Measurements from ENCODE around the gene CDKN2B-AS1.

The CDKN2B-AS1 gene

DNA sequence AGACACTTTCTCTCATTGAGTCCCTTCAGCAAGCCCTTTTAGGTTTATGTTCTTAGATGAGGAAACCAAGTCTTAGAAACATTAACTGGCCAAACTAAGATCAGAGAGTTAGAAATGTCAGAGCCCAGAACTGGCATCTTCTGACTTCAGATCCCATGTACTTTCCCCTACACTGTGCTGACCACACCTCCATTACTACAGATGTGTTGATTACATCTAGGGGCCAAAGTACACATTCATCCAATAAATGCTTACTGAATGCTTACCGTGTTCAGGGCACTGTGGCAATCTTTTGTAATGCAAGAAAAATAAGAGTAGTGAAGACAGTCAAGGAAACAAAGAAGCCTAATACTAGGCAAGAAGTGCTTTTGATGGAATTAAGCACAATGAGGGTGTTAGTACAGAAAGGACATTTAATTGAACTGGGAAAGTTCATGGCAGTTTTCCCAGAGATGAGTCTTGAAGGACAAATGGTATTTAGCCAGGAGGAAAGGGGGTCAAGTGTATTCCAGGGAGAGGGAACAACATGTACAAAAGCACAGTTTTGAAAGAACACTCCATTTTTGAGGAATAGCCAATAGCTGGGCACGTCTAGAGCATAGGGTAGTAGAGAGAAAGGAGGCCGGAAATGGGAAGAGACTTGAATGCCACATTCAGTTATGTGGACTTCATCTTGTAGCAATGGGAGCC is 104.2 kb downstream of the CDKN2B-AS1 start:
- DNase-seq = no peak

DNA sequence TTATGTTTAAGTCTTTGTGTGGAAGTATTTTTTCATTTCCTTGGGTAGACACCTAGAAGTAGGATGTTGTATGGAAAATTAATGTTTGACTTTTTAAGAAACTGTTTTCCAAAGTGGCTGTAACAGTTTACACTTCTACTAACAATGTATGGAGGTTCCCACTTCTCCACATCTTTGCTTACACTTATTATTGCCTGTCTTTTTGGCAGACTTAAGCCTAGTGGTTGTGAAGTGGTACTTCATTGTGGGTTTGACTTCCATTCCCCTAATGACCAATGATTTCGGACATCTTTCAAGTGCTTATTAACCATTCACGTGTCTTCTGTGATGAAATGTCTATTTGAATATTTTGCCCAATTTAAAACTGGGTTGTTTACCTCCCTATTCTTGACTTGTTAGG is 106.0 kb downstream of the CDKN2B-AS1 start:
- DNase-seq = no peak

DNA sequence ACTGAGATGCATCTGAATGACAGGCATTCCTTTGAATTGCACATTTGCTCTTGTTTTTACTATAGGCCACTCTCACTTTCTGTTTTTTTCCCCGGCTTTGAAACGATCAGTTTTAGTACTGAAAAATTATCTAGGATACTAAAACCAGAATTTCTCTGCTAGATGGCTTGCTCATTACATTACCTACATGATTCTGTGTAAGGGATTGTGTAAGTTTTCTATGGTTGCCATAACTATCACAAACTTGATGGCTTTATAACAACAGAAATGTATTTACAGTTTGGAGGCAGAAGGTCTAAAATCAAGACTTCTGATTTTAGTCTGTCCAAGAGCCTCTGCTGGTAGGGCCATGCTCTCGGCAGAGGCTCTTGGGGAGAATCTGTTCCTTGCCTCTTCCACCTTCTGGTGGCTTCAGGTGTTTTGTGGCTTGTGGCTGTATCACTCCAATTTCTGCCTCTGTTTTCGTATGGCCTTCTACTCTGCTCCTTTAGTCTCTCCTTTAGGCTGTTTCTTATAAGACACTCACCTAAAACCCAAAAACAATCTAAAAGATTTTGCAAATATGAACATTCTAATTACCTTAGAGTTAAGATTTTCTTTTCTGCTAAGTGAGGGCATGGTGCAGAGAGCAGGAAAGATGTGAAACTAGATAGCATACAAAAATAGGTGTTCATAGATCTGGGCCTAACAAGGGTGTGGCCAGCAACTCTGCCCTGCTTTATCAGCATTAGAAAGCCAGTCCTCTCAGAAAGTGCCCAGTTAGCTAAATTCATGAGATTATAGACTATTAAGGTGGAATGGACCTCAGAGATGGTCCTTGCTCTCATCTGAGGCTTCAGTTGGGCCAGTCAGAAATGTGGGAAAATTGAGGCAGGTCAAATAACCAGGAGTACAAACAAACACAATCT is 107.8 kb downstream of the CDKN2B-AS1 start:
- no peak for DNase-seq

DNA sequence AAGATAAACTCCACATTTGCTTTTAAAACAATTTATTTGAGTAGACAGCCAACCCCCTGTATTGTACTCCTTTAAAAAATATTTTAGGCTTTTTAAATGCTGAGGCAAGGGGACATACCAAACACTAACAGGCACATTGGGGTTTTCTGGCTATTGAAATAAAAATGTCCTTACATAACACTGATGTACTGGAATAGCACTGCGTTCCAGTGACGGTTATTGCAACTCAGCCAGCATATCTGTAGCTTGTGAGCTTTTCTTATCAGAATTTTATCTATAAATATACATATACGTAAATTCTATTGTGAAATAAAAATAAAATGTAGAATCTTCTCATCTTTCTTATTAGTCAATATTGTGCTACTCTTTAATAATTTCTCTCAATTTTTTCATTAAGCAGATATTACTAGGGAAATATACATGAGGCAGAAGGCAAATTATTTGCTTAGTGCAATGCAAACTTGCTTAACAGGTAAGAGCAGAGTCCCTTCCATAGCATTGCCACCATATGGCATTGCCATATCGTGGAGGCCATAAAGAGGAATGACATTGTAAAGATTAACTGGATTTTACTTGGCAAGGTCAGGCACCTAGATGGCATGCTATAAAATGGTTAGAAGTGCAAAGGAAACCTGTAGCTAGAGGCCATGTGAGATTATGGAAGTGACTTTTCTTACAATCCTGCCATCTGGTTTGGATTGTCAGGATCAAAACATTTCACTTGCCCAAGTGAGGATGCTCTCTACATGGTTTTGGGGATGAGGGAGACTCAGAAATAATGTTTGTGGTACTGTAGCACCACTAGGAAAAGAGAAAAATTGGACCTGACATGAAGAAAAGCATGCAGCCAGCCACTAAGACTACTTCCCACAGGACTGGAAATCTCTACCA is 109.3 kb downstream of the CDKN2B-AS1 start:
- DNase-seq = no peak

- DNase-seq = no peak
Observed at GRCh38 chr9:22105005-22105722, 110.6 kb downstream of the CDKN2B-AS1 start.

GRCh38 chr9:22107202-22108045 is 112.8 kb downstream of the CDKN2B-AS1 start:
- no peak for DNase-seq

GRCh38 chr9:22108581-22109370 is 114.2 kb downstream of the CDKN2B-AS1 start:
- no peak for DNase-seq

DNA sequence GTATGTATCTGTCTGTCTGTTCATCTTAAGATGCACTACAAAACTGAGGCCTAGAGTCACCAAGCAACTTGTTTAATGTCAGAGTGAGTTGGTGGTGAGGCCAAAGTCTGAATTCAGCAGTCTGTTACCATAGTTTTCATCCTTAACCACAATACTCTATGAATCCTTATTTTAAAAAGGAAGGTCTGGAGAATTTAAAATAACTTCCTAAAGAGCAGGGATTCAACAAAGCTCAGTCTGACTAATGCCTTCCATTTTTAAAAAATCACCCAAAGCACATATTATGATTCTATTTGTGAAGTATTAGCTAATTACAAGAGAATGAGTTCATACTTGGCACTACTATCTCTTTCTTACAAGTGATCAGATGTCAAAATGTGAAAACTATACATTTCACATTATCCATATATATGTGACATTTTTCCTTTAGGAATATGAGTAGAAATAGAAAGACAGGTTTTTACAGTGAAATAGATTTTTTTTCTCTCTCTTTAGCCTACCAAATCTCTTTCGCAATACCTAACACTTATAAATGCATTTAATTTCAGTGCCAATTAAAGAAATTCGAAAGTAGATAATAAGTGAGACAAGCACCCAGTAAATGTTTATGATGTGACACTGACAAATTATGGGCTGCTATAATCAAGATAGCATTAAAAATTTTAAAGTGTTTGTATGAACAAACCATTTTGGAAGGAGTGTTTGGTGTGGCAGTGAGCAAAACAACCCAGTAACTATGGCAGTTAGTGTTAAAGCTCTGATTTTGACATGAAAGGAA is 116.8 kb downstream of the CDKN2B-AS1 start:
- no peak for DNase-seq

GRCh38 chr9:22111954-22112247 is 117.3 kb downstream of the CDKN2B-AS1 start:
- DNase-seq = no peak

- DNase-seq = no peak
Observed at GRCh38 chr9:22112870-22113821, 118.6 kb downstream of the CDKN2B-AS1 start.

DNA sequence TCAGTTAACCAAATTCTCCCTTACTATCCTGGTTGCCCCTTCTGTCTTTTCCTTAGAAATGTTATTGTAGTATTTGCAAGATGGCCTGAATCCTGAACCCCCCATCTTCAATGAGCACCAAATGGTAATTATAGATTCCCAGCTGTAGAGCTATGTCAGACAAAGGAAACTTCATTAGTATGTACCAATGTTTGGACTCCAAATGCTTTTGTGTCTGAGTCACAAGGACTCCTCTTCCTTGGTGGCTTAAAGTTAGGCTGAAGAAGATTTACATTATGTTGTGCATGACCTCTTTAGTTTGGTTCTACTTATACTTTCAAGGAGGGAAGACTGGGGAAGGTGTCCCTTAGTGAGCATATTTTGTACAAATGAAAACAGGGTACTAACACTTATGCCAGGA is 120.4 kb downstream of the CDKN2B-AS1 start:
- DNase-seq = no peak

DNA sequence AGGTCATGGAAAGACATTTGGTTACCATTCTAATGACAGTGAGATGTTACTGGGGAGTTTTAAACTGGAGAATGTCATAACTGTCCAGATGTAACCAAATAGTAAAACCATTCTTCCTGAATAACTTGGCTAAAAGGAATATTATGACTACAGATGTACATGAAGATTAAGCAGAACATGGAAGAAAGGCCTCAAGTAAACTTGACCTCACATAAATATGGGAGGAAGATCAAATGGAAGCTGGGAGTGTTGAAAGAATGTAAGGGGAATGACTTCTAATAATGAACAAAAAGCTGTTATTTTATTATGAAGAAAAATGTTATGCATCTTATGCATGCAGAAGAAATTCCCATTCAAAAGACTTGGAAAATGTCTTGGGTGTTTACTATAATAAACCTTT is 122.2 kb downstream of the CDKN2B-AS1 start:
- no peak for DNase-seq

- no peak for DNase-seq
Observed at GRCh38 chr9:22117511-22118384, 123.2 kb downstream of the CDKN2B-AS1 start.

DNA sequence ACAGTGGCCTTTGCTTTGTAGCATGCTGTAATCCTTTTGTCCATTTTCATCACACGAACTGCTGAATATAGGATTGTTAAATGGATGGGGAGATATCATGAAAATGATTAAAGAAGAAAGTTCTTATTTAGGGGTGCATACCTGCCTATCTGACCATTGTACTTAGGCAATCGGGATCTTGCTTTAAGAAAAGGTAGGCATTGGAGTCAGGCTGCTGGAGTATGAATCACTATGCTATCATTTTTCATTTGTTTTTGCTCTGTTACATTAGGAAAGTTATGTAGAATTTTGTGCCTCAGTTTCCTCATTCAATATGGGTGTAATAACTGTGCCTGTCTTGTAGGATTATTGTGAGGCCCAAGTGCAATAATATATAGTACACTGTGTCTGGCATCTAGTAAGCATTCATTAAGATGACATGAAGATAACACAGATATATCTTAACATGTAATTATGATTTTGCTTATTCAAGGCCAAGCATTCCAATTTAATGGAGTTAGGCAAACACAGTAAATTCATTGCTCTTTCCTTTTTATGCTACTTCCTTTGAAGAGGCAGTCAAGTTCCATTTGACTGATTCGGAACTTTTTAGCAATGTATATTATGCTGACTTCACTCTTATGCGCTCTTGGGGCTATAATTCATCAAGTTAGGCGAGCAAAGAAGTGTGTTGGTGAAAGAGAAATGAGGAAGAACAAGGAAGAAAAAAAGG is 124.4 kb downstream of the CDKN2B-AS1 start:
- DNase-seq = no peak

DNA sequence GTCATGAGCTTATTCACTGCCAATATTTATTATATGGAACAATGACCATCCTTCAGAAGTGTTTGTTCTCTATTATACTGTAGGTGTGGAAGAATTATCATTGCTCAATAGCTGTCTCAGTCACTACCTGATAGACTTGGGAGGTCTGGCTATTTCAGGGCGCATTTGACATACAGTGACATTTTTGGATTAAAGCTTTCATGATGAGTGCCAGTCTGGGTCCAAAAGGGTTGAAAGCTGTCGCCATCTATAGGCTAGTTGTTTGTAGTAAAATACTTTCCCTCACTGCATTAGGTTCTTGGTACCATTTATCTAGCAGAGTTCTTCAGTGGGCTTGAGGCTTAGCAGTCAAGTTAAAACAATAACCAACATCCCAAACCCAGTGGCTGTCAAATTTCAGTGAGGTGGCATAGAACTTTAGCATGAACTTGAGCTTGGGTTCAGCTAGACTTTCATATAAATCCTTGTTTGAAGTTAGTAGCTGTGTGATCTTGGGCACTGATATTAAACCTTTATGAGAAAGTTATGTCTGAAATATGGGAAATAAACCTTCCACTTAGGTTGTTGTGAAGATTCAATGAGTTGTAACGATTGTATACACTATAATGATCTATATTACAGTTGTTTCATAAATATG is 125.0 kb downstream of the CDKN2B-AS1 start:
- DNase-seq = no peak

DNA sequence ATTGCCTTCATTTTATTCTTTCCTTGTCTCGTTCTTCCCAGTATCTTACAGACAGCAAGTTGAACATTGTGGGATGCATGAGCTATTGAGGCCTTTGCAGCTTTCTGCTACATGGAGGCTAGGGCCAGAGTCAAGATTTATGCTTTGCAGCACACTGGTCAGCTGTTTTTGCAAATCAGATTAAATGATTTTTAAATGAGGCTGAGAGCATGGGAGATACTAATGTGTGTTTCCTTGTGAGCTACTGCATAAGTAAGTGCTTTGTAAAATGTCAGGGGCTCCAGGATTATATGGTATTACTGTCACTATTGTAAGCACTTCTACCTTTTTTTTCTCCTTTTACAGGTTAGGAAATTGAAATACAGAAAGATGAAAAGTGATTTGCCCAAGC is 125.6 kb downstream of the CDKN2B-AS1 start:
- no peak for DNase-seq

DNA sequence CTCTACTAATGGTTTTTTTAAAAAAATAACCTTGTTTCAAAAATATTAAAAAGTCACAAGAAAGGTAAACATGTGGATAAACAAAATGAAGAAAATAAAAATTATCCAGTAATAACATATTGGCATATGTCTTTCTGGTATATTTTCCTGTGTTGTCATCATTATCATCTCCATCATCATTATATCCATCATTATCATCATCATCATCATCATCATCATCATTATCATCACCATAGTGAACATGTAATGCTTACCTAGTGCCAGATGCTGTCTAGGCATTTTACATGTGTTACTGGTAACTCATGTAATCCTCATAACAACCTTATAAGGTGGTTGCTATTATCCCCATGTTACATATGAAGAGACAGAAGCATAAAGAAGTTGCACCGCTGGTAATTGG is 126.0 kb downstream of the CDKN2B-AS1 start:
- no peak for DNase-seq

Measured in T1000 (cell line).